GM23338 (cell line): Measurements from ENCODE around the gene CCDC92.

Experiments used
- CREB1 ChIP-seq: fragments of 250-450 bp; sonication (Bioruptor Pico); IDR thresholded peaks from 2 replicates; pipeline ENCODE4 v1.5.0; 2020; ENCODE audit warnings: low read depth, mild to moderate bottlenecking, moderate library complexity
- EZH2 ChIP-seq: fragments of 200-600 bp; sonication (generic); IDR thresholded peaks from one replicate; pipeline ENCODE4 v1.8.0; 2017; ENCODE audit warnings: antibody characterized with exemption, mild to moderate bottlenecking, low read depth; ENCODE audit not compliant: unreplicated experiment
- EZH2phosphoT487 ChIP-seq: fragments of 200-600 bp; sonication (generic); IDR thresholded peaks from one replicate; pipeline ENCODE4 v1.8.1; 2018; ENCODE audit warnings: antibody characterized with exemption; ENCODE audit not compliant: unreplicated experiment
- POLR2AphosphoS5 ChIP-seq: IDR thresholded peaks from 2 replicates; pipeline ENCODE4 v1.6.1; 2016; ENCODE audit warnings: antibody characterized with exemption, low read depth
- STAT1 ChIP-seq: IDR thresholded peaks from one replicate; pipeline ENCODE4 v1.6.1; 2016; ENCODE audit warnings: antibody characterized with exemption; ENCODE audit not compliant: unreplicated experiment
- TF ChIP-seq, protein P1 (sequence below): IDR thresholded peaks from one replicate; pipeline ENCODE4 v1.6.1; 2018; ENCODE audit warnings: antibody characterized with exemption; ENCODE audit not compliant: unreplicated experiment
- TF ChIP-seq, protein P2 (sequence below), 2 experiments: fragments of 200-600 bp in 1 of 2; sonication (generic) in 1 of 2; conservative IDR thresholded peaks; 2 replicates each; pipeline versions ENCODE4 v1.5.1 to v1.6.1; 2016 to 2017; ENCODE audit warnings: antibody characterized with exemption in 2 of 2, low read depth in 2 of 2, mild to moderate bottlenecking in 2 of 2, moderate library complexity in 1 of 2

DNA sequence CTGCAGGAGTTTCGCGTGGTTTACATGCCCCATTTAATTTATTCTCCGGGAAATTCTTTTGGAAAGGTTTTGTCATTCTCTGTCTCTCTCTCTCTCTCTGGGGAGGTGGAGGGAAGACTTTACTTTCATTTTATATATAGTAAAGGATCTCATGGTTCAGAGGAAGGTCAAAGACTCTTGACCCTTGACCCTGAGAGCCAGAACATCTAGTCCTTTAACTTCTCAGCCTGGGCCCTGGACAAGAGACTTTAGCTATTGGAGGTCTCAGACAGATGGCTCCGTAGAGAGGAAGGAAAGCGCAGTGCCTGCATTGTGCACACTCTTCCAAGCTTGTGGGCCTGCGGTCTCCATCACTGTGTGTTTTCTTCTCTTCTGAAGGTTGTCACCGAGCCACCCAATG is 43.7 kb downstream of the CCDC92 start:
- TF ChIP-seq EZH2: no peak
- TF ChIP-seq, protein P1, sequence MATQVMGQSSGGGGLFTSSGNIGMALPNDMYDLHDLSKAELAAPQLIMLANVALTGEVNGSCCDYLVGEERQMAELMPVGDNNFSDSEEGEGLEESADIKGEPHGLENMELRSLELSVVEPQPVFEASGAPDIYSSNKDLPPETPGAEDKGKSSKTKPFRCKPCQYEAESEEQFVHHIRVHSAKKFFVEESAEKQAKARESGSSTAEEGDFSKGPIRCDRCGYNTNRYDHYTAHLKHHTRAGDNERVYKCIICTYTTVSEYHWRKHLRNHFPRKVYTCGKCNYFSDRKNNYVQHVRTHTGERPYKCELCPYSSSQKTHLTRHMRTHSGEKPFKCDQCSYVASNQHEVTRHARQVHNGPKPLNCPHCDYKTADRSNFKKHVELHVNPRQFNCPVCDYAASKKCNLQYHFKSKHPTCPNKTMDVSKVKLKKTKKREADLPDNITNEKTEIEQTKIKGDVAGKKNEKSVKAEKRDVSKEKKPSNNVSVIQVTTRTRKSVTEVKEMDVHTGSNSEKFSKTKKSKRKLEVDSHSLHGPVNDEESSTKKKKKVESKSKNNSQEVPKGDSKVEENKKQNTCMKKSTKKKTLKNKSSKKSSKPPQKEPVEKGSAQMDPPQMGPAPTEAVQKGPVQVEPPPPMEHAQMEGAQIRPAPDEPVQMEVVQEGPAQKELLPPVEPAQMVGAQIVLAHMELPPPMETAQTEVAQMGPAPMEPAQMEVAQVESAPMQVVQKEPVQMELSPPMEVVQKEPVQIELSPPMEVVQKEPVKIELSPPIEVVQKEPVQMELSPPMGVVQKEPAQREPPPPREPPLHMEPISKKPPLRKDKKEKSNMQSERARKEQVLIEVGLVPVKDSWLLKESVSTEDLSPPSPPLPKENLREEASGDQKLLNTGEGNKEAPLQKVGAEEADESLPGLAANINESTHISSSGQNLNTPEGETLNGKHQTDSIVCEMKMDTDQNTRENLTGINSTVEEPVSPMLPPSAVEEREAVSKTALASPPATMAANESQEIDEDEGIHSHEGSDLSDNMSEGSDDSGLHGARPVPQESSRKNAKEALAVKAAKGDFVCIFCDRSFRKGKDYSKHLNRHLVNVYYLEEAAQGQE: no peak
- TF ChIP-seq, protein P2, sequence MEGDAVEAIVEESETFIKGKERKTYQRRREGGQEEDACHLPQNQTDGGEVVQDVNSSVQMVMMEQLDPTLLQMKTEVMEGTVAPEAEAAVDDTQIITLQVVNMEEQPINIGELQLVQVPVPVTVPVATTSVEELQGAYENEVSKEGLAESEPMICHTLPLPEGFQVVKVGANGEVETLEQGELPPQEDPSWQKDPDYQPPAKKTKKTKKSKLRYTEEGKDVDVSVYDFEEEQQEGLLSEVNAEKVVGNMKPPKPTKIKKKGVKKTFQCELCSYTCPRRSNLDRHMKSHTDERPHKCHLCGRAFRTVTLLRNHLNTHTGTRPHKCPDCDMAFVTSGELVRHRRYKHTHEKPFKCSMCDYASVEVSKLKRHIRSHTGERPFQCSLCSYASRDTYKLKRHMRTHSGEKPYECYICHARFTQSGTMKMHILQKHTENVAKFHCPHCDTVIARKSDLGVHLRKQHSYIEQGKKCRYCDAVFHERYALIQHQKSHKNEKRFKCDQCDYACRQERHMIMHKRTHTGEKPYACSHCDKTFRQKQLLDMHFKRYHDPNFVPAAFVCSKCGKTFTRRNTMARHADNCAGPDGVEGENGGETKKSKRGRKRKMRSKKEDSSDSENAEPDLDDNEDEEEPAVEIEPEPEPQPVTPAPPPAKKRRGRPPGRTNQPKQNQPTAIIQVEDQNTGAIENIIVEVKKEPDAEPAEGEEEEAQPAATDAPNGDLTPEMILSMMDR (conservative IDR thresholded peaks at IDR 0.05; ENCODE audit: low read depth in 2 of 2): no peak
- TF ChIP-seq CREB1 (CRISPR knock-in tag): no peak
- TF ChIP-seq STAT1: no peak
- TF ChIP-seq POLR2AphosphoS5: no peak
- no peak for TF ChIP-seq EZH2phosphoT487
